Hepatocyte (in vitro differentiated cells): ENCODE data around the gene DNAJC2.
"Not testable (repeated sequence)": the region's sequence is repeated elsewhere in the genome, so short reads cannot be mapped to it uniquely, and the experiment has no call there.

Experiments used
- EZH2 ChIP-seq: fragments of 200-600 bp; sonication (generic); IDR thresholded peaks from 2 replicates; pipeline ENCODE4 v1.6.1; 2016; ENCODE audit warnings: antibody characterized with exemption, mild to moderate bottlenecking, borderline replicate concordance
- EZH2phosphoT487 ChIP-seq: fragments of 200-600 bp; sonication (generic); IDR thresholded peaks from one replicate; pipeline ENCODE4 v1.6.1; 2018; ENCODE audit warnings: antibody characterized with exemption, mild to moderate bottlenecking, low read depth, moderate library complexity; ENCODE audit not compliant: unreplicated experiment, severe bottlenecking
- TF ChIP-seq, protein P1 (sequence below): fragments of 200-600 bp; sonication (generic); IDR thresholded peaks from 2 replicates; pipeline ENCODE4 v1.5.1; 2016; ENCODE audit warnings: antibody characterized with exemption, mild to moderate bottlenecking; ENCODE audit not compliant: poor library complexity

DNA sequence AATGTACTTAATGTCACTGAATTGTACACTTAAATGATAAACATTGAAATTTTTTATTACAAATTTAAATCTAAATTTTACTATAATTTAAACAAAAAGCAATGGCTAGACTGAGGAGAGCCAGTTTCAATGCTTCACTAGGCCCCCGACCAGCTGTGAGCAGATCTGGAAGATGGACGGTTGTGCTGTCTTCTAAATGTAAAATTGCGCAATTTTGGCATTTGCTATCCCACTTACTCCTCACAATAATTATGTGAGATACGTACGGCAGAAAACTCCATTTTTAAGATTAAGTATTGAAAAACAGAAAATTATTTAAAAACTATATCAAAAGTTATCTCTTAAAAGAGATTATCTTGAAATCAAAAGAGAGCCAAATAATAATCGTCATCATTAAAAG, 71.2 kb downstream of the DNAJC2 start:
- TF ChIP-seq, protein P1, sequence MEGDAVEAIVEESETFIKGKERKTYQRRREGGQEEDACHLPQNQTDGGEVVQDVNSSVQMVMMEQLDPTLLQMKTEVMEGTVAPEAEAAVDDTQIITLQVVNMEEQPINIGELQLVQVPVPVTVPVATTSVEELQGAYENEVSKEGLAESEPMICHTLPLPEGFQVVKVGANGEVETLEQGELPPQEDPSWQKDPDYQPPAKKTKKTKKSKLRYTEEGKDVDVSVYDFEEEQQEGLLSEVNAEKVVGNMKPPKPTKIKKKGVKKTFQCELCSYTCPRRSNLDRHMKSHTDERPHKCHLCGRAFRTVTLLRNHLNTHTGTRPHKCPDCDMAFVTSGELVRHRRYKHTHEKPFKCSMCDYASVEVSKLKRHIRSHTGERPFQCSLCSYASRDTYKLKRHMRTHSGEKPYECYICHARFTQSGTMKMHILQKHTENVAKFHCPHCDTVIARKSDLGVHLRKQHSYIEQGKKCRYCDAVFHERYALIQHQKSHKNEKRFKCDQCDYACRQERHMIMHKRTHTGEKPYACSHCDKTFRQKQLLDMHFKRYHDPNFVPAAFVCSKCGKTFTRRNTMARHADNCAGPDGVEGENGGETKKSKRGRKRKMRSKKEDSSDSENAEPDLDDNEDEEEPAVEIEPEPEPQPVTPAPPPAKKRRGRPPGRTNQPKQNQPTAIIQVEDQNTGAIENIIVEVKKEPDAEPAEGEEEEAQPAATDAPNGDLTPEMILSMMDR, result not testable (repeated sequence)
- not testable (repeated sequence) for TF ChIP-seq EZH2, EZH2phosphoT487
